ENCODE measurements around the gene DNAH6. TPM values are rescaled to one million over a fixed set of nuclear protein-coding genes. Genes with fewer than 3 reads are reported as not detected.

Gene DNAH6
- total and polyA plus RNA-seq, 2 of the 8 experiments (the other 6 are each of a cell fraction or from before 2014, with no cell fraction given): 0.06 to 0.43 TPM

DNA sequence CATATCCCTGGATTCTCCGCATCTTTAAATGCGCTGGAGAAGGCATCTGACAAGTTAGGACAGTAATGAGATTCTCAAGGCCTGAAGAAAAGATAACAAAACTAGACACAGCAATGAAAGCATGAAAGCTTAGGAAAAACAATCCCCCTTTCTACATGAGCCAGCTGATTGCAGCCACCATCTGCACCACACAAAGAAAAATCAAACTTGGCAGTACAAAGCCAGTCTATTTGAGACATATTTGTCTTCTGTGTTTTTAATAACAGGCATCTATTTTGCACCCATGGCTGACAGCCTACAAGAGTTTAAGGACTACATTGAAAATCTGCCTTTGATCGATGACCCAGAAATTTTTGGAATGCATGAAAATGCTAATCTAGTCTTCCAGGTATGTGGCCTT is 281.0 kb downstream of the DNAH6 start (continued):
- TF ChIP-seq, protein P1, sequence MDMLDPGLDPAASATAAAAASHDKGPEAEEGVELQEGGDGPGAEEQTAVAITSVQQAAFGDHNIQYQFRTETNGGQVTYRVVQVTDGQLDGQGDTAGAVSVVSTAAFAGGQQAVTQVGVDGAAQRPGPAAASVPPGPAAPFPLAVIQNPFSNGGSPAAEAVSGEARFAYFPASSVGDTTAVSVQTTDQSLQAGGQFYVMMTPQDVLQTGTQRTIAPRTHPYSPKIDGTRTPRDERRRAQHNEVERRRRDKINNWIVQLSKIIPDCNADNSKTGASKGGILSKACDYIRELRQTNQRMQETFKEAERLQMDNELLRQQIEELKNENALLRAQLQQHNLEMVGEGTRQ (IDR thresholded peaks at IDR 0.05; ENCODE audit: low read length): no peak
- TF ChIP-seq SP1 (IDR thresholded peaks at IDR 0.05; ENCODE audit: low read depth, low read length) (no peak), SIX5 (IDR thresholded peaks at IDR 0.05; ENCODE audit: low read depth, low read length) (no peak), SIRT6 (IDR thresholded peaks at IDR 0.05; ENCODE audit: low read length) (no peak), NANOG (IDR thresholded peaks at IDR 0.05; ENCODE audit: insufficient read depth, low read depth, low read length, poor library complexity, severe bottlenecking) (no peak)
